NCI-H2029 (cell line): ENCODE measurements around the gene HAGHL.
"Not testable (repeated sequence)": the region's sequence is repeated elsewhere in the genome, so short reads cannot be mapped to it uniquely, and the experiment has no call there.

Source experiments
- DNase-seq: peaks from one replicate; lab custom pipeline; 2025; lab: John Stamatoyannopoulos, UW

The HAGHL gene

GRCh38 chr16:734981-735881, 8.3 kb downstream of the HAGHL start:
- DNase-seq = no peak

GRCh38 chr16:735982-736453, 9.1 kb downstream of the HAGHL start:
- DNase-seq = no peak

GRCh38 chr16:736936-737481, 10.1 kb downstream of the HAGHL start:
- no peak for DNase-seq

- no peak for DNase-seq
Observed at GRCh38 chr16:739560-740458, 12.9 kb downstream of the HAGHL start.

- no peak for DNase-seq
Observed at GRCh38 chr16:740459-740763, 13.5 kb downstream of the HAGHL start.

- peak; percentile 79 for DNase-seq
Observed at GRCh38 chr16:740764-741505, 14.0 kb downstream of the HAGHL start, which contains the start of gene CIAO3. Gene CIAO3, minus strand, starts transcription at chr16:740997. Its CDS starts 12 bp downstream, at chr16:740985.

- no peak for DNase-seq
Observed at GRCh38 chr16:741986-742629, 15.2 kb downstream of the HAGHL start.

GRCh38 chr16:742894-743293, 16.0 kb downstream of the HAGHL start:
- DNase-seq = not testable (repeated sequence)

GRCh38 chr16:743794-744500, 17.0 kb downstream of the HAGHL start:
- DNase-seq = no peak

GRCh38 chr16:745739-746138, 18.8 kb downstream of the HAGHL start:
- DNase-seq = no peak

GRCh38 chr16:746637-747036, 19.7 kb downstream of the HAGHL start:
- DNase-seq = no peak

- DNase-seq = no peak
Observed at GRCh38 chr16:747978-748746, 21.3 kb downstream of the HAGHL start.

- no peak for DNase-seq
Observed at GRCh38 chr16:749010-749409, 22.1 kb downstream of the HAGHL start.

- DNase-seq = no peak
Observed at GRCh38 chr16:750485-750884, 23.6 kb downstream of the HAGHL start.

- DNase-seq = no peak
Observed at GRCh38 chr16:751152-752006, 24.5 kb downstream of the HAGHL start.

- DNase-seq = no peak
Observed at GRCh38 chr16:752007-752312, 25.1 kb downstream of the HAGHL start.

- DNase-seq = not testable (repeated sequence)
Observed at GRCh38 chr16:754121-754607, 27.3 kb downstream of the HAGHL start.

- no peak for DNase-seq
Observed at GRCh38 chr16:754656-755055, 27.8 kb downstream of the HAGHL start.

- no peak for DNase-seq
Observed at GRCh38 chr16:756428-756827, 29.5 kb downstream of the HAGHL start.
